ENCODE data around the gene ELMO1. TPM values are rescaled to one million over a fixed set of nuclear protein-coding genes. Genes with fewer than 3 reads are reported as not detected.

ELMO1 gene
- total RNA-seq, 1 donor from 2014 or later = 110 TPM

- Mint-ChIP-seq H3K36me3 (ENCODE audit: low read depth) (peaks cover 18% of the 10 kb centered on the region), H3K27ac (no peak overlapping the region), H3K4me1 (peaks cover 30% of the 10 kb centered on the region), H3K4me3 (no peak overlapping the region), H3K27me3 (no peaks in the 10 kb centered on the region), H3K9me3 (no peaks in the 10 kb centered on the region)
- intact Hi-C loops (cut with micrococcal nuclease) = no loop called here
- DNase-seq = no peak
Measured at GRCh38 chr7:37419496-37419895, 29.2 kb downstream of the ELMO1 start.

DNA sequence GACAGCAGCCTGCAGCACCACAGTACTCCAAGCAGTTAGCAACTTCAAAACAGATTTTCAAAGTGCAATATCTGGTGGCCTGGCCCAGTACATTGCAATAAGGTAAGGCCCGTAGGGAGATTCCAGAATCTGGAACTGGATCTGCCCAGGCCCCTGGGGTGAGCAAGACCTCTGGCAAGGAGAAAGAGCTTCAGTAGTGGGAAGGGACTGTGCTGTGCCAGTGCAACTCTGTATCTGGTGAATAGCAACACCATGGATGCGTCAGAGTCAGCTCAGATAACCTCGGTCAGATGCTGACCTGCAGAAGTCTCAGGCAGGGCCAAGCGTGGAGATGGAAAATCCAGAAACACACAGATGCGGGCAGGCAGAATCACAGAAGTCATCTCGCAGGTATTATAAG lies 30.3 kb downstream of the ELMO1 start:
- H3K9me3 Mint-ChIP-seq = no peaks in the 10 kb centered on the region
- H3K4me1 Mint-ChIP-seq = peaks cover 30% of the 10 kb centered on the region
- H3K36me3 Mint-ChIP-seq (ENCODE audit: low read depth) = peaks cover 19% of the 10 kb centered on the region
- no peak for DNase-seq
- intact Hi-C loops (cut with micrococcal nuclease) = no loop called here
- no peaks in the 10 kb centered on the region for H3K27me3 Mint-ChIP-seq
- H3K4me3 Mint-ChIP-seq = no peak overlapping the region
- no peak overlapping the region for H3K27ac Mint-ChIP-seq

- peaks cover 4% of the 10 kb centered on the region for H3K9me3 Mint-ChIP-seq
- no peak overlapping the region for H3K27ac Mint-ChIP-seq
- H3K27me3 Mint-ChIP-seq = no peaks in the 10 kb centered on the region
- no peak for DNase-seq
- intact Hi-C loops (cut with micrococcal nuclease) = no loop called here
- H3K4me1 Mint-ChIP-seq = peaks cover 34% of the 10 kb centered on the region
- peaks cover 26% of the 10 kb centered on the region for H3K36me3 Mint-ChIP-seq (ENCODE audit: low read depth)
- no peak overlapping the region for H3K4me3 Mint-ChIP-seq
Measured at GRCh38 chr7:37417107-37417474, 31.6 kb downstream of the ELMO1 start.

GRCh38 chr7:37416378-37417106 lies 32.1 kb downstream of the ELMO1 start:
- intact Hi-C loops (cut with micrococcal nuclease) = no loop called here
- H3K27me3 Mint-ChIP-seq = no peaks in the 10 kb centered on the region
- peaks cover 4% of the 10 kb centered on the region for H3K9me3 Mint-ChIP-seq
- DNase-seq = no peak
- H3K36me3 Mint-ChIP-seq (ENCODE audit: low read depth) = peaks cover 28% of the 10 kb centered on the region
- no peak overlapping the region for H3K4me3 Mint-ChIP-seq
- H3K4me1 Mint-ChIP-seq = peaks cover 39% of the 10 kb centered on the region
- H3K27ac Mint-ChIP-seq = no peak overlapping the region

DNA sequence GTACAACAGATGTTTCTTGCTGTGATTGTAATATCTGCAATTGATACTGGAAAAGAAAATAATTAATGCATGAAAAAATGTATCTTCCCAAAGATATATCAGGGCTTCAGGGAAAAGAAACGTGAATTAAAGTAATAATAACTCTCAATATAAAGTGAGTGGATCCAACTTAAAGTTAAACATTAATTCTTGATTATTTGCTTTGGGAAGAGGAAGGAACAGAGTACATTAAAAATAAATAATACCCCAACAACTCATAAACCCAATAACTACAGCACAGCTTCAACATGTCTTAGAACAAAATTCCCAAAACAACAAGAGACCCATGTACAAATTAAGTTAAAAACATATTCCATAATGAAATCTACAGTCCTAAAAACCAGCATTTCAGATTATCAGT lies 33.0 kb downstream of the ELMO1 start:
- Mint-ChIP-seq H3K4me1 (peaks cover 37% of the 10 kb centered on the region), H3K9me3 (peaks cover 4% of the 10 kb centered on the region), H3K27me3 (no peaks in the 10 kb centered on the region), H3K36me3 (ENCODE audit: low read depth) (peaks cover 28% of the 10 kb centered on the region), H3K4me3 (no peak overlapping the region), H3K27ac (no peak overlapping the region)
- no peak for DNase-seq
- intact Hi-C loops (cut with micrococcal nuclease) = no loop called here

GRCh38 chr7:37414352-37414983 lies 34.2 kb downstream of the ELMO1 start:
- H3K36me3 Mint-ChIP-seq (ENCODE audit: low read depth) = peaks cover 28% of the 10 kb centered on the region
- no peaks in the 10 kb centered on the region for H3K27me3 Mint-ChIP-seq
- H3K9me3 Mint-ChIP-seq = peaks cover 4% of the 10 kb centered on the region
- no peak for DNase-seq
- H3K27ac Mint-ChIP-seq = no peak overlapping the region
- no peak overlapping the region for H3K4me3 Mint-ChIP-seq
- intact Hi-C loops (cut with micrococcal nuclease) = no loop called here
- peaks cover 47% of the 10 kb centered on the region for H3K4me1 Mint-ChIP-seq

GRCh38 chr7:37411444-37412034 lies 37.1 kb downstream of the ELMO1 start:
- DNase-seq = no peak
- H3K9me3 Mint-ChIP-seq = peaks cover 4% of the 10 kb centered on the region
- H3K36me3 Mint-ChIP-seq (ENCODE audit: low read depth) = peaks cover 22% of the 10 kb centered on the region
- peak overlapping the region; percentile 91 for H3K27ac Mint-ChIP-seq
- H3K4me1 Mint-ChIP-seq = peaks cover 45% of the 10 kb centered on the region
- intact Hi-C loops (cut with micrococcal nuclease) = no loop called here
- peak overlapping the region; percentile 81 for H3K4me3 Mint-ChIP-seq
- no peaks in the 10 kb centered on the region for H3K27me3 Mint-ChIP-seq

DNA sequence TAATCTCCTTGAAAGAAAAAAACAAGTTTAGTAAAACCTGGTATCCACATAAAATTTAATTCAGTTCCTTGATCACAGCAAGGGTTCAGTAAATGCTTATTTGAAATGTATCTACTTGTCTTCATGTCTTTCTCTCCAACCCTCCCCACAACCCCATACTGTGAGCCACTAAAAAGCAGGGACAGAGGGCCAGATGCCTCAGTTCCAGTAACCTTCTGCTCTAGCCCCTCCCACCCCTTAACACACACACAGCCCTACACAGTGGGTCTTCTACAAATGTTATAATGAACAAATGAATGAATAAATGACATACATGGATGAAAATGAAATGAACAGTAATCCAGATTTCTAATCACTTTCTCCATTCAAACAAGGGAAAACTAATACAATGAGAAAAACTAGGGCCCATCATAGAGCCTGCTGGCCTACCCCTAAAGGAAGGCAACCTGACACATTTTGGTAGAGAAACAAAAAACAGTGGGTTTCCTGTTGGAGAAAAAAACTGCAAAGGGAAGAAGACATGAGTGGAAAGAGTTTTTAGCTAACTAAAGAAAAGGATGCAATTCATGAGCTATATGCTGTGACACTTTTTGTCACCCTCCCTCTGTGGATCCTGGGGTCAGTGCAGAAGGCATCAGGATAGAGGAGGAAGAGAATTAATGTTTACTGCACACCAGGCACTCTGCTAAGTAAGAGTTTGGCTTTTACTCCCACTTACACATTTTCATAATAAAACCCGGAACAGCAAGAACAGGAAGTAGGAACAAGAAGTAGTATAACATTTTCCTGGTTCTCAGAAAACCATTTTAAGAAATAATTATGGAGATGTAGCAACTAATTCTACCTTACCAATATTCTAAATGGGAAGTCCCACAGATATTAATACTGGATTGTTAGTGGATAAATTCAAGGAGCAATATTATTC lies 38.1 kb downstream of the ELMO1 start:
- Mint-ChIP-seq H3K4me1 (peaks cover 51% of the 10 kb centered on the region), H3K36me3 (ENCODE audit: low read depth) (peaks cover 23% of the 10 kb centered on the region), H3K4me3 (peak overlapping the region; percentile 81), H3K27ac (peak overlapping the region; percentile 91), H3K9me3 (peaks cover 4% of the 10 kb centered on the region), H3K27me3 (no peaks in the 10 kb centered on the region)
- intact Hi-C loops (cut with micrococcal nuclease) = no loop called here
- peak; percentile 65 for DNase-seq

GRCh38 chr7:37409461-37409860 lies 39.2 kb downstream of the ELMO1 start:
- peak overlapping the region; percentile 81 for H3K4me3 Mint-ChIP-seq
- peak; percentile 60 for DNase-seq
- peaks cover 56% of the 10 kb centered on the region for H3K4me1 Mint-ChIP-seq
- H3K27me3 Mint-ChIP-seq = no peaks in the 10 kb centered on the region
- intact Hi-C loops (cut with micrococcal nuclease) = no loop called here
- H3K9me3 Mint-ChIP-seq = peaks cover 4% of the 10 kb centered on the region
- H3K27ac Mint-ChIP-seq = peak overlapping the region; percentile 91
- peaks cover 22% of the 10 kb centered on the region for H3K36me3 Mint-ChIP-seq (ENCODE audit: low read depth)

GRCh38 chr7:37408291-37409228 lies 40.1 kb downstream of the ELMO1 start:
- peak; percentile 77 for DNase-seq
- intact Hi-C loops (cut with micrococcal nuclease) = loop anchor here (1.0 kb wide), 6 partner anchors 12 to 67 kb away; partner anchors contain the start of gene ELMO1
- H3K36me3 Mint-ChIP-seq (ENCODE audit: low read depth) = peaks cover 20% of the 10 kb centered on the region
- H3K27ac Mint-ChIP-seq = peak overlapping the region; percentile 91
- H3K9me3 Mint-ChIP-seq = peaks cover 4% of the 10 kb centered on the region
- H3K4me1 Mint-ChIP-seq = peaks cover 56% of the 10 kb centered on the region
- H3K27me3 Mint-ChIP-seq = no peaks in the 10 kb centered on the region
- peak overlapping the region; percentile 81 for H3K4me3 Mint-ChIP-seq

DNA sequence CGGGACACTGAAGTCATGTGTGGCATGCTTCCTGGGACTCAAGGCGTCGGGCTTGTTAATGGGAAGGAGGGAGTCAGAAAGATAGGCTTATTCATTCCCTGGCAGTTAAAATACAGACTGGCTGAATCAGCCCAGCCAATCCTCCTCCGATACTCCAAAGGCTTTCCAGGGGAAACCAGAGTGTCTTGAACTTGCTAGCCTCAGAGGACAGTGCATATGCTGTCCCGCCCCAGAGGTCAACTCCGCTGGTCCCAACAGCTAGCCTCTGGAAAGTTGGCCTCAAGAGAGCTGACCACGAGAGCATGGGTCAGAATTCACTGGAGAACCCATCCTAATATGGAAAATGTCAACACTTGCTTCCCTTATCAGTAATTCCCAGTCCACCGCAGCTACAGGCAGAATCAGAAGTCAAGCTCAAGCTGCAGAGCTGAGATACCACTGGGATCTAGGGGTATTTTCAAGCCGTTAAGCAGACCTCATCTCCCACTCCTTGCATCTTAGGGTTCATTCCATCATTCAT lies 43.0 kb downstream of the ELMO1 start:
- peaks cover 31% of the 10 kb centered on the region for H3K36me3 Mint-ChIP-seq (ENCODE audit: low read depth)
- intact Hi-C loops (cut with micrococcal nuclease) = no loop called here
- H3K4me1 Mint-ChIP-seq = peaks cover 42% of the 10 kb centered on the region
- peak overlapping the region; percentile 35 for H3K4me3 Mint-ChIP-seq
- DNase-seq = no peak
- peak overlapping the region; percentile 62 for H3K27ac Mint-ChIP-seq
- no peaks in the 10 kb centered on the region for H3K27me3 Mint-ChIP-seq
- peaks cover 12% of the 10 kb centered on the region for H3K9me3 Mint-ChIP-seq

DNA sequence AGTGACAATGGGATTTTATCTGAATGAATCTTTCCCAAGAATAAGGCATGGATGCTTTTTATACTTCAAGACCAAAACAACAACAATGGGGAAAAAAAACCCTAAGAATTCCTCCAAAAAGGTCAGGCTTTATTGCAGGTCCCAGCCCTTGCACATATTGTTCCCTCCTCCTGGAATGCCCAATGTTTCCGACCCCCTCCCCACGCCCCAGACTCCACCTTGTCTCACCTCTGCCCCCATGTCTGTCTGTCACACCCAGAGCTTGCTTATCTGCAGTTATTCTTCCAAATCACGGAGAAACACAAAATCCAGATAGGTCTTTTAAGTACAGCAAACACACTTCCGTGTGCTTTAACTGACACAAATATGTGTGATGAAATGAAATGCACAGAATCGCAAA lies 43.5 kb downstream of the ELMO1 start:
- intact Hi-C loops (cut with micrococcal nuclease) = no loop called here
- Mint-ChIP-seq H3K9me3 (peaks cover 12% of the 10 kb centered on the region), H3K4me1 (peaks cover 39% of the 10 kb centered on the region), H3K4me3 (no peak overlapping the region), H3K27ac (peak overlapping the region; percentile 48), H3K36me3 (ENCODE audit: low read depth) (peaks cover 33% of the 10 kb centered on the region), H3K27me3 (no peaks in the 10 kb centered on the region)
- no peak for DNase-seq

All from activated CD4-positive, alpha-beta T cell treated with anti-CD3 and anti-CD28 coated beads, Interleukin-2, amount 10 ng/mL, durations not matched to agents 24 days and 14 days (primary cell).